Cerebellar nuclear complex (tissue), 1 donor: ENCODE data around the gene P2RX7.

ENCODE experiments used
- DNase-seq, 2 experiments: peaks; one replicate each; lab custom pipeline; 2025; lab: John Stamatoyannopoulos, UW

Gene P2RX7

GRCh38 chr12:121132601-121133481 is at the start of gene P2RX7:
P2RX7 (plus strand) TSS chr12:121132876; CDS start chr12:121132971, 95 bp downstream.
- DNase-seq: peak; percentile 15 to 66

GRCh38 chr12:121084229-121084628 is 48.4 kb upstream of the P2RX7 start:
- no peak for DNase-seq

- no peak for DNase-seq
Observed at GRCh38 chr12:121085069-121085468, 47.6 kb upstream of the P2RX7 start.

GRCh38 chr12:121085506-121086353 is 46.9 kb upstream of the P2RX7 start:
- no peak for DNase-seq

GRCh38 chr12:121086781-121087295 is 45.8 kb upstream of the P2RX7 start:
- no peak for DNase-seq

- no peak for DNase-seq
Observed at GRCh38 chr12:121087467-121088194, 45.0 kb upstream of the P2RX7 start.

GRCh38 chr12:121088195-121088585 is 44.5 kb upstream of the P2RX7 start:
- DNase-seq: no peak

GRCh38 chr12:121089031-121089812 is 43.5 kb upstream of the P2RX7 start:
- no peak for DNase-seq

GRCh38 chr12:121089813-121090430 is 42.8 kb upstream of the P2RX7 start:
- no peak for DNase-seq

- DNase-seq: no peak
Observed at GRCh38 chr12:121090586-121091514, 41.8 kb upstream of the P2RX7 start.

- DNase-seq: no peak
Observed at GRCh38 chr12:121092034-121092433, 40.6 kb upstream of the P2RX7 start.

- DNase-seq: no peak
Observed at GRCh38 chr12:121093487-121093891, 39.2 kb upstream of the P2RX7 start.

GRCh38 chr12:121095544-121096198 is 37.0 kb upstream of the P2RX7 start:
- peak in 1 of 2 experiments; percentile 27 for DNase-seq

GRCh38 chr12:121096199-121096798 is 36.4 kb upstream of the P2RX7 start:
- no peak for DNase-seq

- DNase-seq: no peak
Observed at GRCh38 chr12:121099779-121100178, 32.9 kb upstream of the P2RX7 start.

GRCh38 chr12:121102307-121102706 is 30.4 kb upstream of the P2RX7 start:
- no peak for DNase-seq

GRCh38 chr12:121107681-121108080 is 25.0 kb upstream of the P2RX7 start:
- DNase-seq: no peak

GRCh38 chr12:121108492-121108891 is 24.2 kb upstream of the P2RX7 start:
- no peak for DNase-seq
